ENCODE results near the gene RAD18. TPM values are rescaled to one million over a fixed set of nuclear protein-coding genes. Genes with fewer than 3 reads are reported as not detected.

RAD18 gene
- total and polyA plus RNA-seq, 2 experiments from 2014 or later, result 6.0 to 6.5 TPM

GRCh38 chr3:8884630-8885290, 78.5 kb downstream of the RAD18 start:
- no peaks in the 10 kb centered on the region for H3K9me2 ChIP-seq (replicated peaks; ENCODE audit: insufficient read depth)
- H3K4me3 ChIP-seq, result no peak overlapping the region
- H3K79me2 ChIP-seq, result no peaks in the 10 kb centered on the region
- H3K36me3 ChIP-seq (replicated peaks; ENCODE audit: insufficient read depth, low read depth), result no peaks in the 10 kb centered on the region
- no peaks in the 10 kb centered on the region for H3K9me3 ChIP-seq (ENCODE audit: low read depth)
- no peaks in the 10 kb centered on the region for H4K20me1 ChIP-seq (ENCODE audit: insufficient read depth, poor library complexity, severe bottlenecking)
- no peak overlapping the region for H3K27ac ChIP-seq
- H2AFZ ChIP-seq, result no peak overlapping the region
- WGBS (ENCODE audit: low lambda C conversion rate, missing lambda C conversion rate), result 97% methylated on average over 1 of the region's 1 CpG
- H3K4me1 ChIP-seq (ENCODE audit: insufficient read depth), result peaks cover 11% of the 10 kb centered on the region
- no peak overlapping the region for H3K4me2 ChIP-seq
- no peak for DNase-seq (ENCODE audit: low spot score)
- TF ChIP-seq EZH2phosphoT487 (IDR thresholded peaks at IDR 0.05; ENCODE audit: low read depth, severe bottlenecking, unreplicated experiment), result no peak
- no peak for TF ChIP-seq CTCF (IDR thresholded peaks at IDR 0.05; ENCODE audit: poor library complexity)
- TF ChIP-seq EZH2 (IDR thresholded peaks at IDR 0.05; ENCODE audit: borderline replicate concordance), result no peak
- H3K27me3 ChIP-seq, result no peaks in the 10 kb centered on the region

GRCh38 chr3:8882642-8883041, 80.6 kb downstream of the RAD18 start:
- Histone ChIP-seq H3K9me2 (replicated peaks; ENCODE audit: insufficient read depth) (no peaks in the 10 kb centered on the region), H4K20me1 (ENCODE audit: insufficient read depth, poor library complexity, severe bottlenecking) (no peaks in the 10 kb centered on the region), H3K4me1 (ENCODE audit: insufficient read depth) (no peaks in the 10 kb centered on the region), H3K9me3 (ENCODE audit: low read depth) (no peaks in the 10 kb centered on the region), H2AFZ (no peak overlapping the region), H3K4me3 (no peak overlapping the region), H3K36me3 (replicated peaks; ENCODE audit: insufficient read depth, low read depth) (no peaks in the 10 kb centered on the region), H3K4me2 (no peak overlapping the region), H3K27me3 (no peaks in the 10 kb centered on the region), H3K27ac (no peak overlapping the region), H3K79me2 (no peaks in the 10 kb centered on the region)
- no peak for TF ChIP-seq EZH2phosphoT487 (IDR thresholded peaks at IDR 0.05; ENCODE audit: low read depth, severe bottlenecking, unreplicated experiment)
- no peak for TF ChIP-seq EZH2 (IDR thresholded peaks at IDR 0.05; ENCODE audit: borderline replicate concordance)
- TF ChIP-seq CTCF (IDR thresholded peaks at IDR 0.05; ENCODE audit: poor library complexity), result no peak
- no peak for DNase-seq (ENCODE audit: low spot score)
- WGBS (ENCODE audit: low lambda C conversion rate, missing lambda C conversion rate), result 95% methylated on average over 3 of the region's 3 CpGs

GRCh38 chr3:8882171-8882593, 81.1 kb downstream of the RAD18 start:
- TF ChIP-seq CTCF (IDR thresholded peaks at IDR 0.05; ENCODE audit: poor library complexity), result no peak
- no peak for TF ChIP-seq EZH2 (IDR thresholded peaks at IDR 0.05; ENCODE audit: borderline replicate concordance)
- TF ChIP-seq EZH2phosphoT487 (IDR thresholded peaks at IDR 0.05; ENCODE audit: low read depth, severe bottlenecking, unreplicated experiment), result no peak
- 44% methylated on average over 3 of the region's 3 CpGs for WGBS (ENCODE audit: low lambda C conversion rate, missing lambda C conversion rate)
- Histone ChIP-seq H3K9me2 (replicated peaks; ENCODE audit: insufficient read depth) (no peaks in the 10 kb centered on the region), H4K20me1 (ENCODE audit: insufficient read depth, poor library complexity, severe bottlenecking) (no peaks in the 10 kb centered on the region), H3K4me2 (no peak overlapping the region), H3K36me3 (replicated peaks; ENCODE audit: insufficient read depth, low read depth) (no peaks in the 10 kb centered on the region), H3K27ac (no peak overlapping the region), H3K4me3 (no peak overlapping the region), H3K27me3 (no peaks in the 10 kb centered on the region), H3K4me1 (ENCODE audit: insufficient read depth) (no peaks in the 10 kb centered on the region), H2AFZ (no peak overlapping the region), H3K9me3 (ENCODE audit: low read depth) (no peaks in the 10 kb centered on the region), H3K79me2 (no peaks in the 10 kb centered on the region)
- DNase-seq (ENCODE audit: low spot score), result no peak

Measured in hepatocyte (in vitro differentiated cells).